Measurements from ENCODE around the gene CCDC195.

CCDC195 gene

DNA sequence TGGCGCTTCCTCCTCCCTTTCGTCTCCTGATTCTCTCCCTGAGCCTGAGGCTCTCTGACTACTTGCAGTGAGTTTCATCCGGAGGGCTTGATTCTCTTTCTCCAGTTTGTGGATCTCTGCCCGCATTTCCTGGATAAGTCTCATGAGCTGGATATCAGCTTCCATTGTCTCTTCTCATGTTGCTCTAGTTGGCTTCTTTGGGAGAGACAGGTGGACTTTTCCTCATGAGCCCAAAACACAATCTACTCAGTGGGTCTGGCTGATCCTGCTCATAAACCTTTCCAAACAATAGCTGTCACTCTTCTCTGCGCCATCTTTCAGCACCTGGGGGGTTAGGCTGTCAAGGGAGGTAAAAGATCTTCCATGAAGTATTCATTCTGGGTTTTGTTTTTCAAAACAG lies at the start of gene CCDC195:
TSS of gene CCDC195 (minus strand) at position 165 of the 400 bp plus-strand sequence. CDS start at position 165, 0 bp downstream.
- no peak for DNase-seq (ENCODE audit: low spot score)

GRCh38 chr2:224764565-224765236 lies 48.5 kb upstream of the CCDC195 start:
- no peak for DNase-seq (ENCODE audit: low spot score)

DNA sequence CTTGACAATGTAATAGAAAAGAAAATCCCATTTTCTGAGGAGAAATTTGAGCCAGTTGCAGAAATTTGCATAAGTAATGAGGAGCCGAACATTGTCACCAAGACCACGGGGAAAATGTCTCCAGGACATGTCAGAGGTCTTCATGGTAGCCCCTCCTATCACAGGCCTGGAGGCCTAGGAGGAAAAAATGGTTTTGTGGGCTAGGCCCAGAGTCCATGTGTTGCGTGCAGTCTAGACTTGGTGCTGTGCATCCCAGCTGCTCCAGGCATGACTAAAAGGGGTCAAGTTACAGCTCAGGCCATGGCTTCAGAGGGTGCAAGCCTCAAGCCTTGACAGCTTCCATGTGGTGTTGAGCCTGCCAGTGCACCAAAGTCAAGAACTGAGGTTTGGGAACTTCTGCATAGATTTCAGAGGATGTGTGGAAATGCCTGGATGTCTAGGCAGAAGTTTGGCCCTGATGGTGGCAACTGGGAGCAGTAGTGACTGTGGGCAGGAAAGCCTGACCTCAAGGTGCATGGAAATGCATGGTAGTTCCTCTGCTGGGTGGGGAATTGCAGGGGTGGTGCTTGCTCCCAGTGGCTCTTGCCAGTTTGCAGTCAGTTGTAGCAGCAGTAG lies 41.9 kb upstream of the CCDC195 start:
- no peak for DNase-seq (ENCODE audit: low spot score)

DNA sequence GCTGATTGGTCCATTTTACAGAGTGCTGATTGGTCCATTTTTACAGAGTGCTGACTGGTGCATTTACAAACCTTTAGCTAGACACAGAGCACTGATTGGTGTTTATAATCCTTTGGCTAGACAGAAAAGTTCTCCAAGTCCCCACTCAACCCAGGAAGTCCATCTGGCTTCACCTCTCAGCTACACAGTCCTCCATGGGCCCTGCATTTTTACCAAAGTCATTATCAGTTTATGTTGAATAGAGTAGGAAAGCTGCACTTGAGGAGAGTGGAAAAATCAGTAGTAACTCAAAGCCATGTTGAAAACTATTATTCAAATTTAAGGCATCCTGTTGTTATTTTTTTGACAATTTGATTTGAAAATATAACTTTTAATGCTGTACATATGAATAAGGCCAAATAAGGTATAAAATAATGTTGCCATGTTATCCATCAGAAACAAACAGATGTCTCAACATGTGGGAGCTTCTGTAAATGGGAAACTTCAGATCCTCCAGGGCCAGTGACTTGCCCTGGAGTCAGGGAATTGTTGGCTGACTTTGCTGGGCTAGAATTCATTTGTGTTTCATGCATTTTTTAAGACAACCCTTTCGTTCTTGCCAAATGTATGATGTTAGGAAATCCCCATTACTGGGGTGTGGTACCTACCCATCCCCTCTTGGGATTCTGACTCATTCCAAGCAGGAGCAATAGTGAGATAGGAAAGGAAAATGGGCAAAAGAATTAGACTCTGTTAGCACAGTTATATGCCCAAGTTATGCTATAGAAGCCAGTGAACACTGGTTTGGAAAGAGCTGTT lies 37.8 kb upstream of the CCDC195 start:
- no peak for DNase-seq (ENCODE audit: low spot score)

GRCh38 chr2:224751996-224752698 lies 36.0 kb upstream of the CCDC195 start:
- no peak for DNase-seq (ENCODE audit: low spot score)

- DNase-seq (ENCODE audit: low spot score), result no peak
These were observed 33.0 kb upstream of the CCDC195 start for GRCh38 chr2:224749136-224749535.

- DNase-seq (ENCODE audit: low spot score), result no peak
These were observed 31.6 kb upstream of the CCDC195 start for GRCh38 chr2:224747765-224748164.

GRCh38 chr2:224736227-224736626 lies 20.1 kb upstream of the CCDC195 start:
- no peak for DNase-seq (ENCODE audit: low spot score)

DNA sequence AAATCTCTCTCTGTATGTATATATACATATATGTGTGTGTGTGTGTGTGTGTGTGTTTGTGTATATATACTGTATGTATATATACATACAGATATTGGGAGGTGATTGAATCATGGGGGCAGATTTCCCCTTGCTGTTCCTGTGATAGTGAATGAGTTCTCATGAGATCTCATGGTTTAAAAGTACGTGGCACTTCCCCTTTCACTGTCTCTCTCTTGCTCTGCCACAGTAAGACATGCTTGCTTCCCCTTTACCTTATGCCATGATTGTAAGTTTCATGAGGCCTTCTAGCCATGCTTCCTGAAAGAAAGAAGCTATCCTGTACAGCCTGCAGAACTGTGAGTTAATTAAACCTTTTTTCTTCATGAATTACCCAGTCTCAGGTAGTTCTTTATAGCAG lies 18.8 kb upstream of the CCDC195 start:
- DNase-seq (ENCODE audit: low spot score), result no peak

- DNase-seq (ENCODE audit: low spot score), result no peak
These were observed 15.5 kb upstream of the CCDC195 start for GRCh38 chr2:224731665-224732064.

DNA sequence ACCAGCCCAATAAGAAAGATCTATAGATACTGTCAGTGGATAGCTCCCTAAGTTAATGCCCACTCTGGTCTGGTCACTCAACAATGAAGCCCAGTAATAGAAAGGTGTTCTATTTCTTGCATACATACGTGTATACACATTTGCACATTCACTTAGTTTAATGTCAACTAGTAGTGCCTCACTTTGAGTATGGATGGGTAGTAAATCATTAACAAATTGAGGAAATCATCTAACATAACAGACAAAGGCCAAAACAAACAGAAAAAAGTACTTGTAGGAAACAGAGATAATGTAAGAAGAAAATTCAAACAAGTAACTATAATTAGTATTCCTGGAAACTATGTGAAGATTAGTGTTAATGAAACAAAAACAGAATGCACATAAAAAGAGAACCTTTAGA lies 13.3 kb upstream of the CCDC195 start:
- no peak for DNase-seq (ENCODE audit: low spot score)

DNA sequence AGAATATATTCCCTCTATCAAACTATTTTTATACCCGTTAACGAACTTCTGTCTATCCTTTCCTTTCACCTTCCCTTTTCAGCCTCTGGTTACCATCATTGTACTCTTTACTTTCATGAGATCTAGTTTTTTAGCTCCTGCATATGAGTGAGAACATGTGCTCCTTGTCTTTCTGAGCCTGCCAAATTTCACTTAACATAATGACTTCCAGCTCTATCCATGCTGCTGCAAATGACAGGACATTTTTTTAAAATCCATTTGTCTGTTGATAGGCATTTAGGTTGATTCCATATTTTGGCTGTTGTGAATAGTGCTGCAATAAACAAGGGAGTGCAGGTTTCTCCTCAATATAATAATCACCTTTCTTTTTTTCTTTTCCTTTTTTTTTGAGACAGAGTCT lies 8.2 kb upstream of the CCDC195 start:
- no peak for DNase-seq (ENCODE audit: low spot score)

DNA sequence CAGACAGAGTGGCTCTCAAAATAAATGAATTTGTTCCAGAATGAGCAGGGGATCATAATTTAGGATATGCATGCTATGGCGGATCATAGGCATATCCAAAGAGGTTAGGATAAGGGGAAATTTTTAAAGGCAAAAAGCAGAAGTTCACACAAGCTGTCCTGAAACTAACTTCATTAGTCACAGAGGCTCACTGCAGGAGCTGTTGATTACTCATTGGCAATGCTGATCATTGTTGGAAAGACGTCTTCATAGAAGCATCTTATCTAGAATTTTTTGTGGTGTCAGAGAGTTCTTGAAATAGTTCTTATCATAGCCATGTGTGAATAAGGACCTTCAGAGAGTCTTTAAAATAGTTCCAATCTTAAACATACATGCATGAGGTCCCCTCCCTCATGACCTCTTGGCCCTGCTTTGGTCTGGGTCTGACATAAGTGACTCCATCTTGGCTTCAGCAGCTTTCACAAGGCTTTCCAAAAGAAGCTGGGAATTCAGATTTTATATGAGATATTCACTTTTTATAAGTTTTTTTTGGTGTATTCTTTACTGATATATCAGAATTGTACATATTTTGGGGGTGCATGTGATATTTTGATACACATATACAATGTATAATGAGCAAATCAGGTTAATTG lies 7.5 kb upstream of the CCDC195 start:
- no peak for DNase-seq (ENCODE audit: low spot score)

- no peak for DNase-seq (ENCODE audit: low spot score)
These were observed 6.6 kb upstream of the CCDC195 start for GRCh38 chr2:224722770-224723169.

GRCh38 chr2:224722250-224722649 lies 6.1 kb upstream of the CCDC195 start:
- DNase-seq (ENCODE audit: low spot score), result no peak

DNA sequence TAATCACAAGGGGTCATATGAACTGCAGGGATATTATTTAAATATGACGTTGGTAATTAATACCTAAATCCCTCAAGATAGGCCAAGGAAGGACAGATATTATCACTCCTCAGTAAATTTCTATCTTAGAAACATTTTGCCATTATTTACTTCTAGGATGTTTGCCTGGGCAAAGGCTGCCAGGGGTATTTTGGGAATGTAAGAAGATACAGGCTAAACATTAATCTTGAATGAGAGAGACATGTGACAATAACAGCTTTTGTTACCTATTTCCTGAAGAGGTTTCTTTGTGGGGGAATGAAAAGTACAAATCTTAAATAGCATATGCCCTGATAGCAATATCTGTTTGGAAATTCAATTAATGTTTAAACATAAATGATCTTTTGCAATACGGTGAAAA lies 756 bp upstream of the CCDC195 start:
- no peak for DNase-seq (ENCODE audit: low spot score)

DNA sequence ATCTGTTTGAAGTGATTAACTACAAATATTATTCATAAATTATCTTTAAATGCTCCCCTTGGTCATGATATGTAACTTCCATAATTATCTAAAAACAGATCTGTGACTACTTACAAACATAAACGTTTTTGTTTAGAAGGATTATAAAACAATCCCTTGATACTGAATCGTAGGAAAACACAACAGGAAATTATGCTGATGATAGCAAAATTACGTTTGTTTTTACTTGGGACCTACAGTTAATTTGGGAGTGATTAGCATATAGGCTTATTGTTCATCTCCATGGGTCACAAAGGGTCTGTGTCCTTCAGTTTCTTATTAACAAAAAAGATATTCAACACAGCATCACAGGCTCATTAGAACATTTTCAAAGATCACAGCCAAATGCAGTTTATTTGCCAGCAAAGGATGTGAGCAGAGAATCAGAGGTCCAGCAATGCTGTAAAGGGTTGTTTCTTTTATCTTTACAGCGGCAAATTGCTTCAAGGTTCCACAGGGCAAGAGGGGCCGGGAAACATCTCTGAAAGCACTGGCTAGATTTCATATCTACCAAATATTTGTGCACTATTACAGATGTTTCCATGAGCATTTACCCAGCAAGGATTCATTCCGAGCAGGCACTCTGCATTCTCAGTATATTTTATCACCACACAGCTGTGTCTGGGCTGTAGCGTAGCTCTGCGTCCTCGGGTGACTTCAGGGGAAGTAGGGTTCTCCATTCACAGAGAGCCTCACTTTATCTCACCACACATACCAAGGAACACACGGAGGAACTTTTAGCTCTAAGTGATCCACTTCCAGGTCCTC lies 4.1 kb downstream of the CCDC195 start:
- DNase-seq (ENCODE audit: low spot score), result no peak

DNA sequence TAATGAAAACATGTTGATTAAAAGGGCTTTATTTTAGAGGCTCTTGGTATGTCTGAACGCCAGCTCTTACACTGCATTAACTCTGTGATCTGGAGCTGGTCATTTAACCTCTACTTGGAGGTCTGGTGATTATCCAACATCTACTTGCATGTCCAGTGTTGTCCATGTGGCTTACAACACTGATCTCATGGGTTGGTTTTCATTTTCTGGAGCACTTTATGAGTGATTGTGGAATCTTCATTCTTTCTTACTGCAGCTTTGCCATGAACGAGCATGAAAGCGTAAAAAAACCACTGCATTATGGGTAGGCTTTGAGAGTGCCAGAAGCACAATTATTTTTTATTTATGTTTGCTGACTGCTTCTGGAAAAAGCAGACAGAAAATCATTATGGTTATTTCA lies 4.8 kb downstream of the CCDC195 start:
- no peak for DNase-seq (ENCODE audit: low spot score)

DNA sequence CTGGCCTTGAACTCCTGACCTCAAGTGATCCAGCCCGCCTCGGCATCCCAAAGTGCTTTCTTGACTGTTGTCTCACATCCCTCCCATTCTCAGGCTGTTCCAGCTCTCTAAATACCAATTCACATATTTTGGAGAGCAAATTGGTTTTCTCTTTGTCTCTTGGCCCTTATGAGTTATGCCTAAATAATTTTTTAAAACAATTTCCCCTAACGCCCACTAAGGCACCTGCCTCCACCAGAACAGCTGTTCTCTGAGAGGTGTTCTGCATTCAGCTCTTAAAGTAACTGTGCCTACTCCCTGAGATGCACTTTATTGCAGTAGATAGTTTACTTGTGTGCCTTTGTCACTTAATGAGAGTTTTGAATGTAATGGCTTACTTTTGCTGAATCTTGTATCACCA lies 6.9 kb downstream of the CCDC195 start:
- no peak for DNase-seq (ENCODE audit: low spot score)

DNA sequence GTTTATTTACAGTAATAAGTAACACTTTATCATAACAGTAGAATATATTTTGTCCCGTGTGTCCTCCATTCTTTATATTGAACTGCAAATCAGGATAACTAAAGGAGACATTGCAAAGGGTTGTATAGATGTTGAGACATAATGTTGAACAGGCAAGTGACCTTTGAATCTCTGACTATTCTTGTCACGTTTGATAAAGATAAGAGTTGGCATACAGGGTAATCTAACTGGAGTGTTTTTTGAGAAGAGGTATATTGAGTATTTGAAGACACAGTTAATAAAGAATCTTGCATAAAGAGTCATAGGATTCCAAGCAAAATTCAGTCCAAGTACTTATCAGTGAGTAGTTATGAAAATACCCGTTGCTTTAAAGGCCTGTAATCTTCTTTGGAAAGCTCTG lies 21.7 kb downstream of the CCDC195 start:
- no peak for DNase-seq (ENCODE audit: low spot score)

DNA sequence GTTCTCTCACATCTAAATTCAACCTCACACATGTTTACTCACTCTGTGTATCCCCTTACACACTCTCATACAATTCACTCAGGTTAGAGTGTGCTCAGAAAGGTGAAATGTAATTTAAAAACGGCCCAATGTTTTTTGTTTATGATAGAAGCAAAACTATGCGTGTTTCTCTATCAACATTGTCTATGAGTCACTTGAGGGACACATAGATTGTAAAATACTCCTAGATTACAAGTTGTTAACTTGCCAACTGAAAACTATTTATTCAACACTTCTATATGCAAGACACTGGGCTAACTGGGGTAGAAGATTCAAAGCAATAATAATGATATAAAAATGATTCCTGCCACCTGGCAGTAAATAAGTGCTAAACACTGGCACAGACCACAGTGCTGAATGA lies 24.6 kb downstream of the CCDC195 start:
- DNase-seq (ENCODE audit: low spot score), result no peak
